Activated CD4-positive, alpha-beta T cell treated with anti-CD3 and anti-CD28 coated beads for 1 hour (primary cell): ENCODE measurements around the gene LRRC8B.
A peak's percentile ranks its signal among the peaks of the same experiment; 100 is the strongest.
"Not testable (repeated sequence)": the region's sequence is repeated elsewhere in the genome, so short reads cannot be mapped to it uniquely, and the experiment has no call there.

Experiments
- DNase-seq: peaks from one replicate; pipeline ENCODE4 v3.0.0-alpha.2; 2020

The LRRC8B gene

GRCh38 chr1:89587729-89588161 lies 63.1 kb downstream of the LRRC8B start:
- DNase-seq: no peak

GRCh38 chr1:89588480-89588879 lies 63.9 kb downstream of the LRRC8B start:
- no peak for DNase-seq

GRCh38 chr1:89589515-89589914 lies 64.9 kb downstream of the LRRC8B start:
- no peak for DNase-seq

GRCh38 chr1:89590341-89591080 lies 65.9 kb downstream of the LRRC8B start:
- DNase-seq: no peak

GRCh38 chr1:89592861-89593302 lies 68.3 kb downstream of the LRRC8B start:
- not testable (repeated sequence) for DNase-seq

- DNase-seq: no peak
Measured at GRCh38 chr1:89594096-89594740, 69.6 kb downstream of the LRRC8B start.

GRCh38 chr1:89596698-89597097 lies 72.1 kb downstream of the LRRC8B start:
- no peak for DNase-seq

GRCh38 chr1:89598450-89599331 lies 74.1 kb downstream of the LRRC8B start:
- no peak for DNase-seq

GRCh38 chr1:89599332-89599630 lies 74.7 kb downstream of the LRRC8B start:
- DNase-seq: no peak

- no peak for DNase-seq
Measured at GRCh38 chr1:89600451-89601224, 76.0 kb downstream of the LRRC8B start.

GRCh38 chr1:89602871-89603404 lies 78.3 kb downstream of the LRRC8B start:
- no peak for DNase-seq

GRCh38 chr1:89603651-89604413 lies 79.2 kb downstream of the LRRC8B start:
- DNase-seq: no peak

GRCh38 chr1:89604414-89604735 lies 79.7 kb downstream of the LRRC8B start:
- DNase-seq: no peak

- DNase-seq: no peak
Measured at GRCh38 chr1:89605692-89606091, 81.1 kb downstream of the LRRC8B start.

- no peak for DNase-seq
Measured at GRCh38 chr1:89606227-89606980, 81.8 kb downstream of the LRRC8B start.

- no peak for DNase-seq
Measured at GRCh38 chr1:89607156-89607555, 82.5 kb downstream of the LRRC8B start.

GRCh38 chr1:89607586-89608318 lies 83.1 kb downstream of the LRRC8B start:
- DNase-seq: no peak

- peak; percentile 59 for DNase-seq
Measured at GRCh38 chr1:89608319-89608983, 83.8 kb downstream of the LRRC8B start.

GRCh38 chr1:89608984-89609725 lies 84.5 kb downstream of the LRRC8B start:
- peak; percentile 42 for DNase-seq
